Endometrium (tissue), 2 donors: ENCODE results near the gene RNU1-2.
"Not testable (repeated sequence)": the region's sequence is repeated elsewhere in the genome, so short reads cannot be mapped to it uniquely, and the experiment has no call there.

ENCODE experiments used
- FAIRE-seq: peaks from 2 replicates; lab custom pipeline; 2012; peaks lifted over from hg19 to GRCh38; lab: Jason Lieb, UNC
- donor health status: control.
- donor health status: control.

Gene RNU1-2

GRCh38 chr1:16911851-16912721 lies 16.3 kb downstream of the RNU1-2 start:
- FAIRE-seq, result not testable (repeated sequence)

GRCh38 chr1:16912742-16913141 lies 17.0 kb downstream of the RNU1-2 start:
- FAIRE-seq, result not testable (repeated sequence)

- no peak for FAIRE-seq
These were observed 17.5 kb downstream of the RNU1-2 start for GRCh38 chr1:16913181-16913832.

GRCh38 chr1:16913833-16914662 lies 18.3 kb downstream of the RNU1-2 start:
- FAIRE-seq, result no peak

GRCh38 chr1:16914928-16915626 lies 19.3 kb downstream of the RNU1-2 start:
- not testable (repeated sequence) for FAIRE-seq

GRCh38 chr1:16915627-16915973 lies 19.8 kb downstream of the RNU1-2 start:
- no peak for FAIRE-seq

- FAIRE-seq, result not testable (repeated sequence)
These were observed 20.5 kb downstream of the RNU1-2 start for GRCh38 chr1:16916036-16916880.

GRCh38 chr1:16918371-16918770 lies 22.6 kb downstream of the RNU1-2 start:
- no peak for FAIRE-seq

GRCh38 chr1:16918936-16919665 lies 23.3 kb downstream of the RNU1-2 start:
- not testable (repeated sequence) for FAIRE-seq

GRCh38 chr1:16920951-16921350 lies 25.2 kb downstream of the RNU1-2 start:
- no peak for FAIRE-seq

- no peak for FAIRE-seq
These were observed 25.8 kb downstream of the RNU1-2 start, which contains the start of gene CROCC for GRCh38 chr1:16921391-16922185. Gene CROCC, plus strand, starts transcription at chr1:16921931. Its CDS starts 88 bp downstream, at chr1:16922019.

GRCh38 chr1:16922466-16922865 lies 26.7 kb downstream of the RNU1-2 start:
- no peak for FAIRE-seq

- FAIRE-seq, result no peak
These were observed 27.2 kb downstream of the RNU1-2 start for GRCh38 chr1:16922885-16923431.

- FAIRE-seq, result no peak
These were observed 28.6 kb downstream of the RNU1-2 start for GRCh38 chr1:16924216-16924918.

GRCh38 chr1:16924919-16925477 lies 29.2 kb downstream of the RNU1-2 start:
- no peak for FAIRE-seq

GRCh38 chr1:16925635-16926490 lies 30.1 kb downstream of the RNU1-2 start:
- FAIRE-seq, result no peak

- FAIRE-seq, result no peak
These were observed 30.8 kb downstream of the RNU1-2 start for GRCh38 chr1:16926491-16927073.
